Type B pancreatic cell (in vitro differentiated cells): ENCODE data around the gene IFT22. TPM values are rescaled to one million over a fixed set of nuclear protein-coding genes. Genes with fewer than 3 reads are reported as not detected.
"Not testable (repeated sequence)": the region's sequence is repeated elsewhere in the genome, so short reads cannot be mapped to it uniquely, and the experiment has no call there.

Experiments used
- DNase-seq: peaks from one replicate; pipeline ENCODE4 v3.0.0; 2021; ENCODE audit warnings: mixed read lengths; ENCODE audit not compliant: unreplicated experiment; ENCODE audit errors: extremely low spot score
- H3K27ac Mint-ChIP-seq: 2 replicates; pipeline ENCODE4 v1.8.0; 2021; ENCODE audit warnings: mild to moderate bottlenecking, mixed read lengths
- H3K27me3 Mint-ChIP-seq: 2 replicates; pipeline ENCODE4 v1.8.0; 2021; ENCODE audit warnings: mixed read lengths
- H3K36me3 Mint-ChIP-seq: 2 replicates; pipeline ENCODE4 v1.8.0; 2021; ENCODE audit warnings: mixed read lengths
- H3K4me1 Mint-ChIP-seq: one replicate; pipeline ENCODE4 v1.8.0; 2021; ENCODE audit warnings: mixed read lengths; ENCODE audit not compliant: unreplicated experiment
- H3K4me3 Mint-ChIP-seq: 2 replicates; pipeline ENCODE4 v1.8.0; 2021; ENCODE audit warnings: mild to moderate bottlenecking, mixed read lengths
- H3K9me3 Mint-ChIP-seq: 2 replicates; pipeline ENCODE4 v1.8.0; 2021; ENCODE audit warnings: mixed read lengths
- CTCF ChIP-seq: fragments of 200-600 bp; sonication (generic); conservative IDR thresholded peaks from 2 replicates; pipeline ENCODE4 v1.5.0; 2021; ENCODE audit warnings: antibody characterized with exemption, mild to moderate bottlenecking
- total RNA-seq: library from RNA; stranded (reverse); gene quantifications from 2 replicates; pipeline ENCODE4 v1.2.1, GENCODE V29; 2021; ENCODE audit warnings: low replicate concordance

Gene IFT22
- total RNA-seq, 1 donor from 2014 or later, result 48.1 TPM

- no peak for TF ChIP-seq CTCF
- Mint-ChIP-seq H3K4me1 (no peaks in the 10 kb centered on the region), H3K4me3 (no peak overlapping the region), H3K36me3 (no peaks in the 10 kb centered on the region), H3K9me3 (no peaks in the 10 kb centered on the region), H3K27ac (no peak overlapping the region), H3K27me3 (peaks cover 12% of the 10 kb centered on the region)
- DNase-seq, result no peak
Measured at GRCh38 chr7:101273206-101273605, 48.4 kb downstream of the IFT22 start.

DNA sequence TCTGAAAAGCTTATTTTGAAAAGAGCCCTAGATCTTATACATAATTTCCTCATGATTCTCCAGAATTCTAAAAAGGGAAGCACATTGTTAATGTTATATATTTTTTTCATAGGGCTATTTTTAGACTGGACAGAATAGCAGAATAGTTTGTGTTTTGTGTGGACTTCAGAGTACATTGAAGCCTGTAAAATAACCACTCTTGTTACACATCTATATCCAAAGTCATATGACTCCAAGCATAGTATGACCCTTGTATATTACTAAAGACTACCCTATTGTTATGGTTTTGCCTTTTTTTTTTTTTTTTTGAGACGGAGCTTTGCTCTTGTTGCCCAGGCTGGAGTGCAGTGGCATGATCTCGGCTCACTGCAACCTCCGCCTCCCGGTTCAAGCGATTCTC lies 50.6 kb downstream of the IFT22 start:
- no peaks in the 10 kb centered on the region for H3K4me1 Mint-ChIP-seq
- H3K27me3 Mint-ChIP-seq, result peaks cover 4% of the 10 kb centered on the region
- H3K27ac Mint-ChIP-seq, result no peak overlapping the region
- H3K9me3 Mint-ChIP-seq, result no peaks in the 10 kb centered on the region
- no peak for DNase-seq
- H3K4me3 Mint-ChIP-seq, result no peak overlapping the region
- no peaks in the 10 kb centered on the region for H3K36me3 Mint-ChIP-seq
- TF ChIP-seq CTCF, result no peak

- no peaks in the 10 kb centered on the region for H3K9me3 Mint-ChIP-seq
- H3K4me1 Mint-ChIP-seq, result no peaks in the 10 kb centered on the region
- H3K27ac Mint-ChIP-seq, result no peak overlapping the region
- H3K27me3 Mint-ChIP-seq, result peaks cover 4% of the 10 kb centered on the region
- DNase-seq, result no peak
- TF ChIP-seq CTCF, result no peak
- no peak overlapping the region for H3K4me3 Mint-ChIP-seq
- H3K36me3 Mint-ChIP-seq, result no peaks in the 10 kb centered on the region
Measured at GRCh38 chr7:101269664-101270063, 51.9 kb downstream of the IFT22 start.

- H3K27me3 Mint-ChIP-seq, result no peaks in the 10 kb centered on the region
- no peaks in the 10 kb centered on the region for H3K4me1 Mint-ChIP-seq
- DNase-seq, result no peak
- H3K27ac Mint-ChIP-seq, result no peak overlapping the region
- no peaks in the 10 kb centered on the region for H3K36me3 Mint-ChIP-seq
- H3K4me3 Mint-ChIP-seq, result no peak overlapping the region
- TF ChIP-seq CTCF, result no peak
- H3K9me3 Mint-ChIP-seq, result no peaks in the 10 kb centered on the region
Measured at GRCh38 chr7:101265622-101266516, 55.7 kb downstream of the IFT22 start.

DNA sequence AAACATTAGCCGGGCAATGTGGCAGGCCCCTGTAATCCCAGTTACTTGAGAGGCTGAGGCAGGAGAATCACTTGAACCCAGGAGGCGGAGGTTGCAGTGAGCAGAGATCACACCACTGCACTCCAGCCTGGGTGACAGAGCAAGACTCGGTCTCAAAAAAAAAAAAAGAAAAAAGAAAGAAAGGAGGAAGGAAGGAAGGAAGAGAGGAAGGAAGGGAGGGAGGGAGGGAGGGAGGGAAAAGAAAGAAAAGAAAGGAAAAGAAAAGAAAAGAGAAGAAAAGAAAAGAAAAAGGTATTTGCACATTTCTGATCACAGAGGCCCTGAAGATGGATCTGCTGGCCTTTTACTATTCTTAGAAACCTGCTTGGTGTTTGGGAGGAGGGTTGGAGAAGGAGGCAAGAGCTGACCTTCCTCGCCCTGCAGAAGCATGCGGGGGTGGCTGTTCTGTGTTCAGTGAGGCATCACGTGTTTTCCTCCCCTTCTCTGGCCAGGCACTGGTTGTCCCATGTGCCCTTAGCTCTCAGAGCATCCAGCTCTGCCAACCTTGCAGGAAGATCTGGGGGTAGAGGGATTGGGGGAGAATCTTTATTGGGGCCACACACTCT lies 57.4 kb downstream of the IFT22 start:
- not testable (repeated sequence) for H3K9me3 Mint-ChIP-seq, H3K4me1 Mint-ChIP-seq, H3K27ac Mint-ChIP-seq, H3K4me3 Mint-ChIP-seq, H3K27me3 Mint-ChIP-seq, H3K36me3 Mint-ChIP-seq, DNase-seq

Other genes starting within 250 kb of the IFT22 start
- gene TRIM56, start 236.3 kb downstream of the IFT22 start, total RNA-seq, result 22.2 and 40.1 TPM in 2 replicates
- gene SERPINE1, start 194.7 kb downstream of the IFT22 start, total RNA-seq, result 0.14 and 1.5 TPM in 2 replicates
- gene AP1S1, start 167.3 kb downstream of the IFT22 start, total RNA-seq, result 59.8 and 98.8 TPM in 2 replicates
- gene VGF, start 156.2 kb downstream of the IFT22 start, total RNA-seq, result 4.2 and 4.4 TPM in 2 replicates
- gene NAT16, start 141.5 kb downstream of the IFT22 start, total RNA-seq, result not detected in 2 replicates
- gene MOGAT3, start 120.8 kb downstream of the IFT22 start, total RNA-seq, result 0.94 and 1.1 TPM in 2 replicates
- gene PLOD3, start 104.2 kb downstream of the IFT22 start, total RNA-seq, result 37.5 and 65.7 TPM in 2 replicates
- 61.1 and 68.7 TPM in 2 replicates for gene ZNHIT1, start 103.6 kb downstream of the IFT22 start, total RNA-seq
- gene CLDN15, start 84.0 kb downstream of the IFT22 start, total RNA-seq, result 9.5 and 16.3 TPM in 2 replicates
- 110 and 114 TPM in 2 replicates for gene FIS1, start 76.7 kb downstream of the IFT22 start, total RNA-seq
- 10.6 and 47.9 TPM in 2 replicates for gene COL26A1, start 41.1 kb upstream of the IFT22 start, total RNA-seq